Upper lobe of left lung (tissue), 6 donors: Measurements from ENCODE around the gene NR3C2. TPM values are rescaled to one million over a fixed set of nuclear protein-coding genes. Genes with fewer than 3 reads are reported as not detected.
A peak's percentile ranks its signal among the peaks of the same experiment; 100 is the strongest.

Experiments used
- ATAC-seq, 2 donors: fragments of 200-7000 bp; cut with Tn5 transposase; one replicate each; pipeline ENCODE4 v1.9.1; 2022; ENCODE audit warnings: mild to moderate bottlenecking in 2 of 2, moderate library complexity in 2 of 2; ENCODE audit not compliant: low FRiP score in 2 of 2
- DNase-seq, 2 donors: peaks; one replicate each; pipeline ENCODE4 v3.0.0-alpha.2; 2019 to 2020
- H3K27ac ChIP-seq, 4 donors: fragments of 200-600 bp; sonication (generic); one replicate each; pipeline ENCODE4 v1.5.1; 2016 to 2019
- H3K27me3 ChIP-seq, 4 donors: fragments of 200-600 bp; sonication (generic); one replicate each; pipeline ENCODE4 v1.5.1; 2017 to 2019
- H3K36me3 ChIP-seq, 4 donors: fragments of 200-600 bp; sonication (generic); one replicate each; pipeline ENCODE4 v1.5.1; 2016 to 2019
- H3K4me1 ChIP-seq, 4 donors: fragments of 200-600 bp; sonication (generic); one replicate each; pipeline ENCODE4 v1.5.1; 2018 to 2019
- H3K4me3 ChIP-seq, 4 donors: fragments of 200-600 bp; sonication (generic); one replicate each; pipeline ENCODE4 v1.5.1; 2017 to 2019; ENCODE audit warnings: mild to moderate bottlenecking in 2 of 4, moderate library complexity in 1 of 4
- H3K9me3 ChIP-seq, 4 donors: fragments of 200-600 bp; sonication (generic); one replicate each; pipeline ENCODE4 v1.5.1; 2018 to 2019
- CTCF ChIP-seq, 6 experiments: fragments of 450-650 bp in 4 of 6; fragments of 200-600 bp in 2 of 6; sonication (generic) in 2 of 6; IDR thresholded peaks; one replicate each; pipeline ENCODE4 v1.5.1; 2016 to 2019; ENCODE audit warnings: antibody characterized with exemption in 6 of 6
- EP300 ChIP-seq, 4 donors: sonication (generic); formaldehyde crosslinking; IDR thresholded peaks; one replicate each; pipeline ENCODE4 v1.5.1; 2017; ENCODE audit warnings: antibody characterized with exemption in 4 of 4, control low read depth in 2 of 4
- POLR2A ChIP-seq, 4 donors: fragments of 450-650 bp; IDR thresholded peaks; one replicate each; pipeline ENCODE4 v1.5.1; 2016 to 2017; ENCODE audit warnings: antibody characterized with exemption in 4 of 4, mild to moderate bottlenecking in 2 of 4
- POLR2AphosphoS5 ChIP-seq, 2 donors: sonication (generic); formaldehyde crosslinking; IDR thresholded peaks; one replicate each; pipeline ENCODE4 v1.5.1; 2017; ENCODE audit warnings: antibody characterized with exemption in 2 of 2
- WGBS, 2 donors: methylation state at CpG; one replicate each; pipeline ENCODE4 v1.1.5; 2017 to 2018; 5-methylcytosine and 5-hydroxymethylcytosine counted together
- total RNA-seq, 6 donors: library from RNA; depleted of rRNA in 4 of 6; stranded (reverse); fragments of >200 nt in 4 of 6; gene quantifications; one replicate each; pipeline versions ENCODE4 v1.1.0 to v1.2.1, GENCODE V29; 2016 to 2021
- donor health status: DM: no; HTN: no; CAD: no; lungs with moderate emphysema.
- donor health status: DM: no; HTN: yes; CAD: no; lungs with severe emphysema.

NR3C2 gene
- total RNA-seq, 6 donors from 2014 or later, result 10.3 to 39.8 (median 23.7) TPM

GRCh38 chr4:148118179-148118578 is 324.0 kb downstream of the NR3C2 start:
- H3K9me3 ChIP-seq, result peaks cover 0 to 8% (median 6%) of the 10 kb centered on the region in 4 donors
- no peak for TF ChIP-seq CTCF (IDR thresholded peaks at IDR 0.05)
- TF ChIP-seq POLR2A (IDR thresholded peaks at IDR 0.05), result no peak
- TF ChIP-seq POLR2AphosphoS5 (IDR thresholded peaks at IDR 0.05), result no peak
- TF ChIP-seq EP300 (IDR thresholded peaks at IDR 0.05), result no peak
- DNase-seq, result no peak
- peaks cover 0 to 5% (median 0%) of the 10 kb centered on the region in 4 donors for H3K4me1 ChIP-seq
- WGBS, 2 donors, result 90% methylated on average over 4 of the region's 4 CpGs
- no peak for ATAC-seq
- H3K27me3 ChIP-seq, result no peaks in the 10 kb centered on the region
- no peak overlapping the region for H3K27ac ChIP-seq
- H3K36me3 ChIP-seq, result peaks cover 0 to 26% (median 8%) of the 10 kb centered on the region in 4 donors
- no peak overlapping the region for H3K4me3 ChIP-seq

- Histone ChIP-seq H3K27me3 (no peaks in the 10 kb centered on the region), H3K9me3 (no peaks in the 10 kb centered on the region), H3K27ac (no peak overlapping the region), H3K36me3 (peaks cover 0 to 37% (median 11%) of the 10 kb centered on the region in 4 donors), H3K4me3 (no peak overlapping the region), H3K4me1 (peaks cover 0 to 5% (median 0%) of the 10 kb centered on the region in 4 donors)
- WGBS, 2 donors, result 87 to 91% methylated on average over 4 of the region's 4 CpGs
- no peak for TF ChIP-seq POLR2A (IDR thresholded peaks at IDR 0.05)
- DNase-seq (no peak), ATAC-seq (no peak)
Measured at GRCh38 chr4:148116969-148117368, 325.2 kb downstream of the NR3C2 start.

GRCh38 chr4:148116264-148116663 is 325.9 kb downstream of the NR3C2 start:
- no peaks in the 10 kb centered on the region for H3K27me3 ChIP-seq
- no peaks in the 10 kb centered on the region for H3K9me3 ChIP-seq
- DNase-seq (no peak), ATAC-seq (no peak)
- H3K36me3 ChIP-seq, result peaks cover 0 to 44% (median 11%) of the 10 kb centered on the region in 4 donors
- 60 to 67% methylated on average over 2 of the region's 2 CpGs for WGBS, 2 donors
- TF ChIP-seq POLR2A (IDR thresholded peaks at IDR 0.05) (no peak), EP300 (IDR thresholded peaks at IDR 0.05) (no peak), POLR2AphosphoS5 (IDR thresholded peaks at IDR 0.05) (no peak), CTCF (IDR thresholded peaks at IDR 0.05) (no peak)
- H3K4me3 ChIP-seq, result no peak overlapping the region
- H3K27ac ChIP-seq, result no peak overlapping the region
- H3K4me1 ChIP-seq, result peaks cover 0 to 5% (median 0%) of the 10 kb centered on the region in 4 donors

GRCh38 chr4:148114436-148114835 is 327.8 kb downstream of the NR3C2 start:
- no peaks in the 10 kb centered on the region for H3K27me3 ChIP-seq
- H3K9me3 ChIP-seq, result no peaks in the 10 kb centered on the region
- DNase-seq (no peak), ATAC-seq (no peak)
- no peak overlapping the region for H3K27ac ChIP-seq
- peaks cover 0 to 45% (median 11%) of the 10 kb centered on the region in 4 donors for H3K36me3 ChIP-seq
- no peak overlapping the region for H3K4me3 ChIP-seq
- TF ChIP-seq EP300 (IDR thresholded peaks at IDR 0.05) (no peak), CTCF (IDR thresholded peaks at IDR 0.05) (no peak), POLR2A (IDR thresholded peaks at IDR 0.05) (no peak), POLR2AphosphoS5 (IDR thresholded peaks at IDR 0.05) (no peak)
- H3K4me1 ChIP-seq, result peaks cover 0 to 5% (median 0%) of the 10 kb centered on the region in 4 donors

GRCh38 chr4:148112231-148112982 is 329.8 kb downstream of the NR3C2 start:
- TF ChIP-seq EP300 (IDR thresholded peaks at IDR 0.05) (no peak), POLR2A (IDR thresholded peaks at IDR 0.05) (no peak), POLR2AphosphoS5 (IDR thresholded peaks at IDR 0.05) (no peak), CTCF (IDR thresholded peaks at IDR 0.05) (no peak)
- Histone ChIP-seq H3K9me3 (no peaks in the 10 kb centered on the region), H3K4me3 (no peak overlapping the region), H3K36me3 (peaks cover 0 to 56% (median 16%) of the 10 kb centered on the region in 4 donors), H3K27ac (no peak overlapping the region), H3K27me3 (no peaks in the 10 kb centered on the region), H3K4me1 (peaks cover 0 to 5% (median 0%) of the 10 kb centered on the region in 4 donors)
- DNase-seq, result no peak
- ATAC-seq, result peak in 1 of 2 donors; percentile 44
- 82 to 83% methylated on average over 4 of the region's 4 CpGs for WGBS, 2 donors
